ENCODE data around the gene GPC3. TPM values are rescaled to one million over a fixed set of nuclear protein-coding genes. Genes with fewer than 3 reads are reported as not detected.
A peak's percentile ranks its signal among the peaks of the same experiment; 100 is the strongest.

GPC3 gene
- total and polyA plus RNA-seq, 2 donors = 22.1 to 192 TPM

DNA sequence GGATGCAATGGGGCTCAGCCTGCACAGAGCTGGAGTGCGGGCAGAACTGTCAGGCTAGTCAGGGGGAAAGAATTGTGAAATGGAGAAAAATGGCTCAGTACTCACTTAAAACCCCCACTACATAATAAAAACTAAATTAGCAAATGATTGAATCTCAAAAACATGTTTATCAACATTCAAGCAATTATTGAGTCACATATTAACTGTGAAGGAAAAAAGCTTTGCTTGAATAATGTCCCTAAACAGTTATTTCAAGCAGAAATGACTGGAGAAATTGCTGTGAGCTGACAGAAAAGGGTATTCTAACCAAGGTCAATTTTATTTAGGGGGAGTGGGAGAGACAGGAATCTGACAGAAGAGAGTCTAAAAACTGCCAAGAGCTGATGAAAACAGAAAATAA, 37.4 kb downstream of the GPC3 start:
- H3K4me3 ChIP-seq (ENCODE audit: low read depth, low read length) = no peak overlapping the region
- DNase-seq (ENCODE audit: extremely low spot score) = no peak
- no peaks in the 10 kb centered on the region for H3K36me3 ChIP-seq (ENCODE audit: insufficient read depth)
- 98% methylated on average over 1 of the region's 1 CpG for WGBS
- H3K4me1 ChIP-seq (ENCODE audit: insufficient read depth) = no peaks in the 10 kb centered on the region
- no peak overlapping the region for H3K27ac ChIP-seq (ENCODE audit: low read depth)

GRCh38 chrX:133947022-133947421, 38.4 kb downstream of the GPC3 start:
- no peak for DNase-seq (ENCODE audit: extremely low spot score)
- H3K27ac ChIP-seq (ENCODE audit: low read depth) = no peak overlapping the region
- 68% methylated on average over 2 of the region's 2 CpGs for WGBS
- no peak overlapping the region for H3K4me3 ChIP-seq (ENCODE audit: low read depth, low read length)
- no peaks in the 10 kb centered on the region for H3K36me3 ChIP-seq (ENCODE audit: insufficient read depth)
- no peaks in the 10 kb centered on the region for H3K4me1 ChIP-seq (ENCODE audit: insufficient read depth)

DNA sequence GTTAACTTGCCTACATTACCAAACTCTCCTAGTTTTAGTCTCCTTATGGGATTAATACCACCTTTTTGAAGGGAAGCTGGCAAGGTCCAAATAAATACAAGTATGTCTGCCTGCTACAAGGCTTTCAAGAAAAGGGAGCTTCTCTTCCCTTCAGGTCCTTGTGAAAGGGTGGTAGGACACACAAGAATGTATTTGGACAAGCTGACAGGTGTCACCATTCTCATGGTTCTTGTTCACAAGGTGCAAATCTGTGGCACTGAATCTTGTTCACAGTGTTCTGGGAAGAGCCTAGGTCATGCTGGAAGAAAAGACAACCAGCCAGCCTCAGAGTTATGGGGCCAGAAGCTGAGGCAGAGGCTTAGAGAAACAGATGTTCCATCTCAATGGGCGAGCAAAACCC, 41.9 kb downstream of the GPC3 start:
- WGBS = 57% methylated on average over 1 of the region's 1 CpG
- Histone ChIP-seq H3K27ac (ENCODE audit: low read depth) (no peak overlapping the region), H3K4me1 (ENCODE audit: insufficient read depth) (no peaks in the 10 kb centered on the region), H3K36me3 (ENCODE audit: insufficient read depth) (no peaks in the 10 kb centered on the region), H3K4me3 (ENCODE audit: low read depth, low read length) (no peak overlapping the region)
- DNase-seq (ENCODE audit: extremely low spot score) = no peak

- no peak for DNase-seq (ENCODE audit: extremely low spot score)
- Histone ChIP-seq H3K36me3 (ENCODE audit: insufficient read depth) (no peaks in the 10 kb centered on the region), H3K27ac (ENCODE audit: low read depth) (no peak overlapping the region), H3K4me1 (ENCODE audit: insufficient read depth) (no peaks in the 10 kb centered on the region), H3K4me3 (ENCODE audit: low read depth, low read length) (no peak overlapping the region)
- 49% methylated on average over 2 of the region's 2 CpGs for WGBS
Observed at GRCh38 chrX:133939655-133940302, 45.6 kb downstream of the GPC3 start.

- 98% methylated on average over 1 of the region's 1 CpG for WGBS
- no peak for DNase-seq (ENCODE audit: extremely low spot score)
- Histone ChIP-seq H3K36me3 (ENCODE audit: insufficient read depth) (no peaks in the 10 kb centered on the region), H3K4me1 (ENCODE audit: insufficient read depth) (no peaks in the 10 kb centered on the region), H3K4me3 (ENCODE audit: low read depth, low read length) (no peak overlapping the region), H3K27ac (ENCODE audit: low read depth) (no peak overlapping the region)
Observed at GRCh38 chrX:133938530-133938929, 46.9 kb downstream of the GPC3 start.

- H3K27ac ChIP-seq (ENCODE audit: low read depth) = no peak overlapping the region
- H3K4me3 ChIP-seq (ENCODE audit: low read depth, low read length) = no peak overlapping the region
- no peaks in the 10 kb centered on the region for H3K36me3 ChIP-seq (ENCODE audit: insufficient read depth)
- 94% methylated on average over 3 of the region's 3 CpGs for WGBS
- no peak for DNase-seq (ENCODE audit: extremely low spot score)
- H3K4me1 ChIP-seq (ENCODE audit: insufficient read depth) = no peaks in the 10 kb centered on the region
Observed at GRCh38 chrX:133937022-133937421, 48.4 kb downstream of the GPC3 start.

GRCh38 chrX:133935076-133935475, 50.3 kb downstream of the GPC3 start:
- Histone ChIP-seq H3K36me3 (ENCODE audit: insufficient read depth) (no peaks in the 10 kb centered on the region), H3K4me3 (ENCODE audit: low read depth, low read length) (no peak overlapping the region), H3K4me1 (ENCODE audit: insufficient read depth) (no peaks in the 10 kb centered on the region), H3K27ac (ENCODE audit: low read depth) (no peak overlapping the region)
- DNase-seq (ENCODE audit: extremely low spot score) = no peak
- 73% methylated on average over 4 of the region's 4 CpGs for WGBS

GRCh38 chrX:133933316-133933715, 52.1 kb downstream of the GPC3 start:
- Histone ChIP-seq H3K4me3 (ENCODE audit: low read depth, low read length) (no peak overlapping the region), H3K36me3 (ENCODE audit: insufficient read depth) (no peaks in the 10 kb centered on the region), H3K27ac (ENCODE audit: low read depth) (no peak overlapping the region), H3K4me1 (ENCODE audit: insufficient read depth) (no peaks in the 10 kb centered on the region)
- 96% methylated on average over 2 of the region's 2 CpGs for WGBS
- no peak for DNase-seq (ENCODE audit: extremely low spot score)

GRCh38 chrX:133929836-133930464, 55.4 kb downstream of the GPC3 start:
- DNase-seq (ENCODE audit: extremely low spot score) = no peak
- 87% methylated on average over 2 of the region's 2 CpGs for WGBS
- no peak overlapping the region for H3K27ac ChIP-seq (ENCODE audit: low read depth)

DNA sequence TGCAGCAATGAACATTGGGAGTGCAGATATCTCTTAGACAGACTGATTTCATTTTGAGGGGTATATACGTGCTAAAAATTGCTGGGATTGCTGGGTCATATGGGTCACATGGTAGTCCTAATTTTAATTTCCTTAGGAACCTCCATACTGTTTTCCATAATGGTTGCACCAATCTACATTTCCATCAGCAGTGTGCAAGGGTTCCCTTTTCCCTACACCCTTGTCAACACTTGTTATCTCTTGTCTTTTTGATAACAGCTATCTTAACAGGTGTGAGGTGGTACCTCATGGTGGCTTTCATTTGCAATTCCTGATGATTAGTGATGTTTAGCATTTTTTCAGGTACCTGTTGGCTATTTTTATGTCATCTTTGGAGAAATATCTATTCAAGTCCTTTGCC, 57.0 kb downstream of the GPC3 start:
- Histone ChIP-seq H3K4me3 (ENCODE audit: low read depth, low read length) (no peak overlapping the region), H3K27ac (ENCODE audit: low read depth) (no peak overlapping the region), H3K36me3 (ENCODE audit: insufficient read depth) (no peaks in the 10 kb centered on the region), H3K4me1 (ENCODE audit: insufficient read depth) (no peaks in the 10 kb centered on the region)
- DNase-seq (ENCODE audit: extremely low spot score) = no peak
- WGBS = 92% methylated on average over 1 of the region's 1 CpG

More at GRCh38 chrX:133929836-133930464, 55.4 kb downstream of the GPC3 start:
- Histone ChIP-seq H3K36me3 (ENCODE audit: insufficient read depth) (no peaks in the 10 kb centered on the region), H3K4me1 (ENCODE audit: insufficient read depth) (no peaks in the 10 kb centered on the region), H3K4me3 (ENCODE audit: low read depth, low read length) (no peak overlapping the region)

DNA sequence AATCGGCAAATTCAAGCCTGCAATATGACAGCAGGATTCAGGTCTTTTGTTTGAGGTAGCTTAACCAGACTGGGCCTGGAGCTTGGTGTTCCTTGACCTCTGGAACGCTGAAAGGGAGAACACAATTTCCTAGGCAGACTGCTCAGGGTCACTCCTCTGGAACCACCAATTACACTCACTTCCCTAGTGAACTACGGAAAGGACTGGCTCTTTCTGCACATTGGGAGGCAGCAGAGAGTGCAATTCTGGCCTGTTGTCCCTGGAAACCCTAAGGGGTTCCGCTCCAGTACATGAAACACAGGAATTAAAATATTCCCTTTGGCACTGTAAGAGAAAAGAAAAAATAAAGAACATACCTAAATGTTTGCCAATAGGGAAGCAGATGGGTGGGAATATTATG, 58.6 kb downstream of the GPC3 start:
- no peak for DNase-seq (ENCODE audit: extremely low spot score)
- WGBS = 64% methylated on average over 4 of the region's 4 CpGs
- Histone ChIP-seq H3K27ac (ENCODE audit: low read depth) (no peak overlapping the region), H3K36me3 (ENCODE audit: insufficient read depth) (no peaks in the 10 kb centered on the region), H3K4me3 (ENCODE audit: low read depth, low read length) (no peak overlapping the region), H3K4me1 (ENCODE audit: insufficient read depth) (no peaks in the 10 kb centered on the region)

DNA sequence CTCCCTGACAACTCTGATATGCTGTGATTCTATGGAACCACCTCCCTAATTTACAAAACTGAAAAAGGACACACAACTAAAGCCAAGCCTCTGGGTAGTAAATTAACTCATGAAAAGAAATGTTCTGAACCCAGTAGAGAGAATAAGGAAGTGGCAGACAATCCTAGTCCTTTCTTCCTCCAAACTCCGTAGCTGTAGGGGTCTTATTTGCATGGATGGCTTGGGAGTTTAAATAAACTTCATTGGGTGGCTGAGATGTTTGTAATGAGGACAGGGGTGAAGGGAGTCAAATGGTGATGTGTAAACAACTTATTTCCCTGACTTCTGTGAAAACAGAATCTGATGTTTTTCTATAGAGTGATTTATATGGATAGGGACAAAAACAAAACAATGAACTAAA, 59.3 kb downstream of the GPC3 start:
- no peaks in the 10 kb centered on the region for H3K36me3 ChIP-seq (ENCODE audit: insufficient read depth)
- WGBS = 84% methylated on average over 1 of the region's 1 CpG
- H3K4me1 ChIP-seq (ENCODE audit: insufficient read depth) = no peaks in the 10 kb centered on the region
- no peak overlapping the region for H3K4me3 ChIP-seq (ENCODE audit: low read depth, low read length)
- no peak overlapping the region for H3K27ac ChIP-seq (ENCODE audit: low read depth)
- no peak for DNase-seq (ENCODE audit: extremely low spot score)

DNA sequence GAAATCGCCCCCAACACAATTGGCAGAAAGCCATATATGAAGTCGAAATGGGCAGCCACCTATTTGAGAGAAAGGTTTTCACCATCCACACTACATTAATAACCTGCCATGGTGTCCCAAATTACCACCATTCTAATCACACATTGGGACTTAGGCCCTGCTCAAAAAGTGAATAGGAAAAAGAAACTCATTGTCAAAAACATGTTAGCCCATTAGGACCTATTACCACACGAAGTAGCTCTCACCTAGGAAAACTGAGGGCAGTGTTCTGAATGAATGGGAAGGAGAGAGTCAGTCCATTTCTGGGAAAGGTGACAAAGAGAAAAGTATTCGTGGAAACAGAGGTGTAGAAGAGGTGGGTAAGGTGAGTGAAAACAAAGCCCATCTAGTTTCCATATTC, 60.8 kb downstream of the GPC3 start:
- no peaks in the 10 kb centered on the region for H3K36me3 ChIP-seq (ENCODE audit: insufficient read depth)
- DNase-seq (ENCODE audit: extremely low spot score) = no peak
- H3K4me3 ChIP-seq (ENCODE audit: low read depth, low read length) = no peak overlapping the region
- 71% methylated on average over 4 of the region's 4 CpGs for WGBS
- H3K27ac ChIP-seq (ENCODE audit: low read depth) = no peak overlapping the region
- H3K4me1 ChIP-seq (ENCODE audit: insufficient read depth) = no peaks in the 10 kb centered on the region

DNA sequence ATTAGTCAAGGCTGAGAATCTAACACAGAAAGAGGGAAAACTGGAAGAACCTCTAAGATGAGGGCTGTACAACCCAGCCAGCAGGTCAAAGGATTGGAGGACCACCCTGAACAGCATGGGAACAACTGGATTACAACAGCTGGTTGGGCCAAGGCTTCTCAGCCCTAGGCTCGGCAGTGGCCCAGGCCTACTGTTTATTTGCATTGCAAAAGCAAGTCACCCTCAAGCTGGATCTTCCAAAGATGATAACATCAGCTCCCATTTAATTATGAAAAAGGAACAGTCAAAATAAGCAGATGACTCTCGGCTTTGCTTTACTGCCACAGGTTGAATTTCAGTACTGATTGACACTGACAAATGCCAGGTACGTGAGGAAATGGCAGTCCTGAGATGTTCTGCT, 61.8 kb downstream of the GPC3 start:
- Histone ChIP-seq H3K36me3 (ENCODE audit: insufficient read depth) (no peaks in the 10 kb centered on the region), H3K4me1 (ENCODE audit: insufficient read depth) (no peaks in the 10 kb centered on the region), H3K27ac (ENCODE audit: low read depth) (peak overlapping the region; percentile 73), H3K4me3 (ENCODE audit: low read depth, low read length) (no peak overlapping the region)
- 73% methylated on average over 3 of the region's 3 CpGs for WGBS
- DNase-seq (ENCODE audit: extremely low spot score) = no peak
